GM18502 (cell line): ENCODE results near the gene SBF2.

Experiments used
- ATAC-seq: cut with Tn5 transposase; IDR thresholded peaks from one replicate; pipeline ENCODE4 v1.9.1; 2021; ENCODE audit warnings: mild to moderate bottlenecking; ENCODE audit not compliant: unreplicated experiment, poor library complexity

Gene SBF2

GRCh38 chr11:10302744-10303557 lies 8.9 kb upstream of the SBF2 start:
- no peak for ATAC-seq

DNA sequence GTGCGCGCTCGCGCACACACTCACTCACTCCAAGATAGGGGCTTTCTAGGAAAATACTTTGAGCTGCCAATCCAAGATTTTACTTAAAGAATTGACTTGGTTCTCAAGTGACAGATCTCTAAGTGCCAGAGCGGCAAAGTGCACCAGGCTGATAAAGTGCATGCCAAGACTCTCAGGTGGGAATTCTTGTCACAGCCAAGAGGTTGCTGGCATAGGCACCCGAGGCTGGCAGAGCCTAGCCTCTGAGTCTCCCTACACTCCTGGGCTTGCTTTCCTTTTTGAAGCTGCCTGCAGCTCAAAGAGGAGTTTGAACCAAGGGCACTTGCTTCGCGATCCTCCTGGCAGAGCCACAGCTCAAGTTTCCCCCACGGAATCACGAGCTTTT lies 8.3 kb upstream of the SBF2 start:
- ATAC-seq, result no peak

GRCh38 chr11:10301656-10302358 lies 7.8 kb upstream of the SBF2 start:
- no peak for ATAC-seq

GRCh38 chr11:10298342-10298741 lies 4.3 kb upstream of the SBF2 start:
- peak; percentile 95 for ATAC-seq

GRCh38 chr11:10295064-10295901 lies 1.3 kb upstream of the SBF2 start:
- ATAC-seq, result no peak

- no peak for ATAC-seq
These were observed 403 bp upstream of the SBF2 start for GRCh38 chr11:10294290-10294953.

DNA sequence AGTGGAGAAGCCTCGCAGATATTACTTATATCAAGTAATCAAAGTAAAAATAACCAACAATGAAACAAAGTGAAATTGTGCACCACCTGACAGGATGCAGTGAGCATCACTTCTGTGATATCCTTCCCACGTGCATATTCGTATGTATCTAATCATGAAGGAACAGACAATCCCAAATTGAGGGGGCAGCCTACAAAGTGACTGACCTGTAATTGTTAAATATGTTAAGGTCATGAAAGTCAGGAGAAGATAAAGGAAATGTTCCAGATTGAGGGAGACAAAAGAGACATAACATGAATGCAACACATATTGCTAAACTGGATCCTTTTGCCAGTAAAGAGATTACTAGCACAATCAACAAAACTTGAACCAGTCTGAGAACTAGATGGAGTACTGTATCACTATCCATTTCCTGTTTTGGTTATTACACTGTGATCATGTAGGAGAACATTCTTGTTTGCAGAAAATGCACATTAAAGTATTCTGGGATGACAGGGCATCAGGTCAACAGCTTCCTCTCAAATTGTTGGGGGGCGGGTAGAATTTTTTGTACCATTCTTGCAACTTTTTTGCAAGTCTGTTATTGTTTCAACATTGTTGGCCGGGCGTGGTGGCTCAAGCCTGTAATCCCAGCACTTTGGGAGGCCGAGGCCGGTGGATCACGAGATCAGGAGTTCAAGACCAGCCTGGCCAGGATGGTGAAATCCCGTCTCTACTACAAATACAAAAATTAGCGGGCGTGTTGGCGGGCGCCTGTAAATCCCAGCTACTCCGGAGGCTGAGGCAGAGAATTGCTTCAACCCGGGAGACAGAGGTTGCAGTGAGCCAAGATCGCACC lies 2.0 kb downstream of the SBF2 start:
- no peak for ATAC-seq

DNA sequence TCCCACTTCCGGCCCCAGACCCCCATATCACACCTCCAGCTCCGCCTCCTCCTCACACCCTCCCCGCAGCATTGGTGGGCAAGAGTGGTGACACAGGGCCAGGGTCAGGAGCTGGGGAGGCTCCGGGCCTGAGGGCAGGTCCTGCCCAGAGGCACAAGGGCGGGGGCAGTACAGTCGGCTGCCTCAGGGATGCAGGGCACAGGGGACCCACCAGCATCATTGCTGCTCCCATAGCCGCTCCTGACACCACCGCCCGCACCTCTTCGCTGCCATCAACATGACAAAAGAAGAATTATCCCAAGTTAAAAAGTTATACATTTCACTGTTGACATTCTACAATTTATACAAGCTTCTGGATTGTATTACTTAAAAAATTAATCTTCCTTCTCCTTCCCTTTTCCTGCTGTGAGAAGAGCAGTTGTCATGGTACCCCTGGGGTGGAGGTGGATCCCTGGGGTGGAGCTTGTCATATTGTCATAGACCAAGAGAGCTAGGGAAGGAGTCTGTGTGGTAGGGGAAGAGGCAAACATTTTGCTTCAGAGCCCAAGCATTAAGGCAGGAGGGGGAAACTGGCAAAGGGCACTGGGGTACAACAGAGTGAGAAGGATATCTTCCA lies 4.1 kb downstream of the SBF2 start:
- ATAC-seq, result no peak

- no peak for ATAC-seq
These were observed 4.9 kb downstream of the SBF2 start for GRCh38 chr11:10288881-10289764.

DNA sequence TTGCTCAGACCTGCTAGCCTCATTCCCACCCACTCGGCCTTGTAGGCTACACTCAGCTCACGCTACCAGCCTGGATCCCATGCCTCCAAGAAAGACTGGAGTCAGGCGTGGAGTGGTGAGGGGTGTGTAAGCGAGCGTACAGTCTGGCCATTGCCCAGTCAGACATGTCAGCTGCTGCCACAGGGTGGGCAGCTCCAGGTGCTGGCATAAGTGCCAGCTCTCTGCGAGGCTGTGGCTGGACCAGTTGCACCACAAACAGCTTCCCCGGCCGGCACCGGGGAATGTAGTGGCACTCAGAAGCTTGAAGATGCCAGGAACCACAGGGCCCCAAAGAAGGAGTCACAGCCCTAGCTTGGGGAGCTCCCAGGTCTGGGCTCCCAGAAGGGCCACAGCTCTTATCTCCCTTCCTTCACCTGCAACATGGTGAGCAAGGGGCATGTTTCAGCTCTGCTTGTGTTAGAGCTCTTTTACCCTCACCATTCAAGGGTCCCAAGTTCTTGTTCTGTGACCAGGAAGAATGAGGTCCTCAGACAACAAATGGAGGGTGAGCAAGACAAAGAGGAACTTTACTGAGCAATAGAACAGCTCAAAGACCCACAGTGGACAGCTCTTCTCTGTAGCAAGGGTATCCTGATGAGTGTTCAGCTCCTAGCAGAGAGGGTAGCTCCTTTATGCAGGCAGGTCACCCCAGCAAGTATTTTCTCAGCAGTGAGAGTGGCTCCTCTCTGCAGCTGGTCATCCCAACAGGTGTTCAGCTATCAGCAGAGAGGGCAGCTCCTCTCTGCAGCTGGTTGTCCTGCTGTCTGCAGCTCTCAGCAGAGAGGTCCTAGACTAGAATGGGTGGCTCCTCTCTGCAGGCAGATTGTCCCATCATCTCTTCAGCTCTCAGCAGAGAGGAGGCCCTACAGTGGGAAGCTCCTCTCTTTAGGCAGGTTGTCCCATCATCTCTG lies 6.0 kb downstream of the SBF2 start:
- no peak for ATAC-seq

GRCh38 chr11:10287140-10287539 lies 6.9 kb downstream of the SBF2 start:
- ATAC-seq, result no peak

DNA sequence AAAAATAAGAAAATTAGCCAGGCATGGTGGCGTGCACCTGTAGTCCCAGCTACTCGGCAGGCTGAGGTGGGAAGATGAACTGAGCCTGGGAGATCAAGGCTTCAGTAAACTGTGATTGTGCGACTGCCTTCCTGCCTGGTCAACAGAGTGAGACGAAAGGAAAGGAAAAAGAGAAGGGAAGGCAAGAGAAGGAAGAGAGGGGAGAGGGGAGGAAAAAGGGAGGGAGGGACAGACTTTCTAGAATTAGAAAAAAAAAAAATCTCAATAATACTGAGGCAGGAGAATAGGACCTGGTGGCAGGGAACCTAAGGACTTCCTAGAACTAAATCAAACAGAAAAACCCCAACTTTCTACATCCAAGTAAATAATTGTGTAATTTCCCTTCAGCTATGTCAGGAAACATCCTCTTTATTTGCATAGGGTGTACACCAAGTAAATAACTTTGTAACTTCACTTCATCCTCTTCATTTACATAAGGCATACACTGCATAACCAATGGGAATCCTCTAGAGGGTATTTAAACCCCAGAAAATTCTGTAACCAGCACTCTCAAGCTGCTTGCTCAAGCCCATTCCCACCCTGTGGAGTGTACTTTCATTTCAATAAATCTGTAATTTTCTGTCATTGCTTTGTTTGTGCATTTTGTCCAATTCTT lies 8.7 kb downstream of the SBF2 start:
- no peak for ATAC-seq

DNA sequence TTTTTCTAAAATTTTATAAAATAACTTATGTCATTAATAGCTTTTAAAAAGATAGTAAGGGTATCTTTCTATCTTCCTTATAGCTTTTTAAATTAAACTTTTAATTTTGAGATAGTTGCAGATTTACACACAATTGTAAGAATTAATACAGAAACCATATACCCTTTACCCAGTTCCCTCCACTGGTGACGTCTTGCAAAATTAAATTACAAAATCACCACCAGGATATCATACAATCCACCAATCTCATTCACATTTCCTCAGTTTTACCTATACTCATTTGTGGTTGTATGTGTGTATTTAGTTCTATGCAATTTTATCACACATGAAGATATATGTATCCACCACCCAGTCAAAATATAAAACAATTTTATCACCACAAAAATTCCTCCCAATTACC lies 10.0 kb downstream of the SBF2 start:
- no peak for ATAC-seq

DNA sequence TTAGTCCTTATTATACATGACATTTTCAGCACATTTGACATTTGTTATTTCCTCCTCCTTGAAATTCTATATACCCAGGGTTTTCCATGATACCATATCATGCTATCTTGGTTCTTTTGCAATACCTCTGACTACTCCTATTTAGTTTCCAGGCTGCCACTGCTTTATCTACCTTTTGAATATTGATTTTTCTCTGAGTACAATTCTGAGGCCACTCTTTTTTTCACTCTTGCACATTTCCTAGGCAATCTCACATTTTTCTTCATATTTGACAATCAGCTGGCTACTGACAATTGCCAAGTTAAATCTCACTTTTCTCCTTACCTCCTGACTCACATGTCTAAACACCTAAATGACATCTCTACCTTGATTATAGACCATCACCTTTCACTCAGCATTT lies 11.9 kb downstream of the SBF2 start:
- no peak for ATAC-seq

GRCh38 chr11:10275714-10276113 lies 18.3 kb downstream of the SBF2 start:
- no peak for ATAC-seq

GRCh38 chr11:10274726-10275125 lies 19.3 kb downstream of the SBF2 start:
- ATAC-seq, result no peak

DNA sequence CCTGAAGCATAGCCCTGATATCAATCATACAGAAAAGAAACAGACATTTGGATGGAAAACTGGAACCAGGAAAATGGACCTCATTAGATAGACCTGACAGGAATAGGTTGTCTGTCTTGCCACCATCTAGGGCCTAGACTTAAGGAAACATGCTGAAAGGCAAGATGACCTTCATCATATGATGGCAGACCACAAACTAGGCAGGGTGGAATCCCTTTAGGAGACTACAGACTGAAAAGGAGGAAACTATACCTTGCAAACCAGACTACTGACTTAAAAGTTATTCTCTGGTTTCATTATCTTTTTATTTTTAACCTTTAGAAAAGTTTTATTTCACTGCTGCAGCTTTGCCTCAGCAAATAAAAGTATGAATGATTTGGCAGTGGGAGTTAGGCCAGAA lies 20.3 kb downstream of the SBF2 start:
- no peak for ATAC-seq
